Hepatocyte (in vitro differentiated cells): ENCODE results near the gene OR7G2.

Source experiments
- CTCF ChIP-seq: fragments of 200-600 bp; sonication (generic); IDR thresholded peaks from 2 replicates; pipeline ENCODE4 v1.5.1; 2016; ENCODE audit warnings: antibody characterized with exemption, mild to moderate bottlenecking; ENCODE audit not compliant: poor library complexity
- EZH2phosphoT487 ChIP-seq: fragments of 200-600 bp; sonication (generic); IDR thresholded peaks from one replicate; pipeline ENCODE4 v1.6.1; 2018; ENCODE audit warnings: antibody characterized with exemption, mild to moderate bottlenecking, low read depth, moderate library complexity; ENCODE audit not compliant: unreplicated experiment, severe bottlenecking

GRCh38 chr19:9078651-9079050 is 28.6 kb downstream of the OR7G2 start:
- TF ChIP-seq CTCF (no peak), EZH2phosphoT487 (no peak)
